HL-60 (cell line): Measurements from ENCODE around the gene AFDN.
A peak's percentile ranks its signal among the peaks of the same experiment; 100 is the strongest.

Experiments
- DNase-seq, 2 experiments: peaks; one replicate each; pipeline ENCODE4 v3.0.0-alpha.2; 2010 to 2020; ENCODE audit warnings: low read depth in 1 of 2, low spot score in 1 of 2
- H3K27ac ChIP-seq: fragments of 250-450 bp; sonication (Bioruptor Pico); replicated peaks from 2 replicates; pipeline ENCODE4 v1.5.1; 2020; ENCODE audit warnings: mild to moderate bottlenecking, moderate library complexity
- H3K27me3 ChIP-seq: fragments of 250-450 bp; sonication (Bioruptor Pico); 2 replicates; pipeline ENCODE4 v1.5.1; 2021; ENCODE audit warnings: mild to moderate bottlenecking, moderate library complexity; ENCODE audit not compliant: insufficient read depth, poor library complexity, severe bottlenecking
- H3K4me3 ChIP-seq: replicated peaks from 2 replicates; pipeline ENCODE4 v1.5.1; 2011; ENCODE audit warnings: mild to moderate bottlenecking, control low read depth, low read length; ENCODE audit not compliant: insufficient read depth
- CTCF ChIP-seq: IDR thresholded peaks from one replicate; pipeline ENCODE4 v1.5.1; 2011; ENCODE audit warnings: low read length, control low read depth, inconsistent platforms; ENCODE audit not compliant: insufficient read depth
- GABPA ChIP-seq: IDR thresholded peaks from 2 replicates; pipeline ENCODE4 v1.6.1; 2012; ENCODE audit warnings: low read depth
- POLR2AphosphoS5 ChIP-seq: IDR thresholded peaks from 2 replicates; pipeline ENCODE4 v1.6.1; 2012; ENCODE audit warnings: low read depth
- REST ChIP-seq: IDR thresholded peaks from 2 replicates; pipeline ENCODE4 v1.6.1; 2012; ENCODE audit warnings: low read depth; ENCODE audit not compliant: insufficient replicate concordance
- SPI1 ChIP-seq: IDR thresholded peaks from 2 replicates; pipeline ENCODE4 v1.6.1; 2012; ENCODE audit warnings: low read depth, mild to moderate bottlenecking, borderline replicate concordance

Gene AFDN

GRCh38 chr6:167824591-167825331 is 1.9 kb upstream of the AFDN start:
- Histone ChIP-seq H3K27me3 (peaks cover 25% of the 10 kb centered on the region), H3K4me3 (no peak overlapping the region), H3K27ac (no peak overlapping the region)
- TF ChIP-seq POLR2AphosphoS5 (no peak), SPI1 (no peak), GABPA (no peak)
- no peak for DNase-seq

- H3K27ac ChIP-seq: no peak overlapping the region
- DNase-seq: no peak
- peaks cover 29% of the 10 kb centered on the region for H3K27me3 ChIP-seq
- H3K4me3 ChIP-seq: no peak overlapping the region
- TF ChIP-seq SPI1: no peak
Measured at GRCh38 chr6:167825332-167826229, 1.1 kb upstream of the AFDN start.

- H3K27ac ChIP-seq: no peak overlapping the region
- no peak for TF ChIP-seq POLR2AphosphoS5
- TF ChIP-seq CTCF: no peak
- TF ChIP-seq REST: no peak
- no peak for TF ChIP-seq SPI1
- TF ChIP-seq GABPA: no peak
- H3K27me3 ChIP-seq: peaks cover 31% of the 10 kb centered on the region
- DNase-seq: no peak
- peak overlapping the region; percentile 45 for H3K4me3 ChIP-seq
Measured at GRCh38 chr6:167826230-167826895, 348 bp upstream of the AFDN start.

GRCh38 chr6:167827583-167828324 is 1.0 kb downstream of the AFDN start:
- Histone ChIP-seq H3K27ac (no peak overlapping the region), H3K4me3 (peak overlapping the region; percentile 21; the same call in 1 of the 2 replicates), H3K27me3 (peaks cover 32% of the 10 kb centered on the region)
- no peak for DNase-seq
- TF ChIP-seq REST: no peak
- TF ChIP-seq GABPA: no peak
- no peak for TF ChIP-seq SPI1
- TF ChIP-seq CTCF: no peak
- TF ChIP-seq POLR2AphosphoS5: no peak
